Measurements from ENCODE around the gene ABCF1.
A peak's percentile ranks its signal among the peaks of the same experiment; 100 is the strongest.

ABCF1 gene

DNA sequence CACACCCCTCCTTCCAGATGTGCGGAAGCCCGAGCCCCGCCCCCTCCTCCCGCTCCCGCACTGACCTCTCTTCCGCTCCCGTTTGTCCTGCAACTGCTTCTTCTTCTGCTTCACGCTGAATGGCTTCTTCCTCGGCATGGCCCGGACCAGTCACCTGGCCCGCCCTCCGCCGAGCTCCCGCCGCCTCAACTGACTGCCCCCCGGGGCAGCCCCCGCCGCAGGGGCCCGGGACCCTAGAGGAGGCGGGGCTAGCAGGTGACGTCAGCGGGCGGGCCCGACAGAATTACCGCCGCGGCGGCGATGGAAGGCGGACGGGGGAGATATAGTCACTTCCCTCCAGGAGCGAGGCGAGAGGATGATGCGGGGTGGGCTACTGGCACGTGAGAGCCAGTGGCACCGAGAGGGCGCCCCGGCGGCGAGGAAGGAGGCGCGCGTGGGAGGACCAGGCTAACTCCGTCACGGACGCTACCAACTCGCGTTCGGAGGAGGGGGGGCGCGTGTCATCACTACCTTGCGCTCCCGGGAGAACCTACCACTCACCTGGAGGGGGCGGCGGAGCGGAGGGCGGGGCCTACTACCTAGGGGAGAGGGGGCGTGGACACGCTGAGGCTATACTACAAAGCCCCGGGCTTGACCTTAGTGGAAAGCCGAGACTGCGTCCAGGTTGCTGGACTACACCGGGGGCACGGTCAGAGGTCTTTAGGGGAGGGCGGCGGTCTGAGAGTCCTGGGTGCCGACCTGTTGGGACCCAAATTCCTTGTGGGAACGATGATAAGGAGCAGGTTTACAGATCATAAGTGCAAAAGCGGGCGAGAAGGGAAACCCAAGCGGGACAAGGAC lies 15.0 kb upstream of the ABCF1 start, which contains the start of gene GNL1:
GNL1 (minus strand) TSS at position 424 of the 840 bp plus-strand sequence; CDS start at position 138, 286 bp downstream.
- no peaks in the 10 kb centered on the region for H3K27me3 ChIP-seq (ENCODE audit: insufficient read depth, low read depth, severe bottlenecking)
- TF ChIP-seq CTCF (IDR thresholded peaks at IDR 0.05; ENCODE audit: low read depth, low read length), result no peak
- peaks cover 69% of the 10 kb centered on the region for H3K36me3 ChIP-seq
- peak within 1 kb of the TSS; percentile 81 for H3K4me3 ChIP-seq (ENCODE audit: low read depth, low read length)
- DNase-seq, result peak; percentile 99
- peak within 1 kb of the TSS; percentile 93 for H3K27ac ChIP-seq
- no peaks in the 10 kb centered on the region for H3K9me3 ChIP-seq (ENCODE audit: severe bottlenecking)

DNA sequence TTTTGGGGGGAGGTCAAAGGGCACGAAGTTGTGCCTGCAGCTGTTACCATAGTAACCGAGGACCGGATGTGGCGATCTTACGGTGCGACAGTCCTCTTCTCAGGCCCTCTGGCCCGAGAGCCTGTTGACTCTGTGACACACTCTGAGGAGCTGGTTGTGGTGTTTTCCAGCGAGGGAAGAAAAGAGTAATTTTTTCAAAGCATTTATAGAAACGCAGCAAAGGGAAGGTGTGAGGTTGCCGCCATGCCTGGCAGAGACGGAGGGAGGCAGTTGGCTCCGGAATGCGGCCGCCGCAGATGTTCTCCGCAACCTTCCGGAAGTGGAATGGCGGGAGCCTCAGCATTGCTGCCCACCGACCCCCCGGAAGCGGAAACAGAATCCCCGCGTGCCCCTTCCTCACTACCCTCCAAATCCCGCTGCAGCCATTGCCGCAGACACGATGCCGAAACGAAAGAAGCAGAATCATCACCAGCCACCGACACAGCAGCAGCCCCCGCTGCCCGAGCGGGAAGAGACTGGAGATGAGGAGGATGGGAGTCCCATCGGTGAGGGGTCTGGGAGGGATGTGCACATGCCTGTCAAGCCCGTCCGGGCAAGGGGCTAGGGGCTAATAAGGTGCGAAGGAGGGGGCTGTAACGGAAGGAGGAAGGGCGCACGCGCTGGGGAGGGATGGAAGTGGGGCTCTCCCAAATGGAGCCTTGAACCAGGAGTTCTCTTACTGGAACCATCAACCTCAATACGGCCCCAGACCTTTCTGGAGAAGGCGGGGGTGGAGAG lies 14.1 kb upstream of the ABCF1 start, which contains the start of gene PRR3:
PRR3 (plus strand) TSS at position 390 of the 777 bp plus-strand sequence; CDS start at position 440, 50 bp downstream.
- Histone ChIP-seq H3K9me3 (ENCODE audit: severe bottlenecking) (no peaks in the 10 kb centered on the region), H3K4me3 (ENCODE audit: low read depth, low read length) (peak within 1 kb of the TSS; percentile 81), H3K27me3 (ENCODE audit: insufficient read depth, low read depth, severe bottlenecking) (no peaks in the 10 kb centered on the region), H3K36me3 (peaks cover 67% of the 10 kb centered on the region), H3K27ac (peak within 1 kb of the TSS; percentile 93)
- TF ChIP-seq CTCF (IDR thresholded peaks at IDR 0.05; ENCODE audit: low read depth, low read length), result no peak
- DNase-seq, result peak; percentile 97

- Histone ChIP-seq H3K4me3 (ENCODE audit: low read depth, low read length) (peak overlapping the region; percentile 81), H3K27me3 (ENCODE audit: insufficient read depth, low read depth, severe bottlenecking) (no peaks in the 10 kb centered on the region), H3K27ac (peak overlapping the region; percentile 93), H3K36me3 (peaks cover 67% of the 10 kb centered on the region), H3K9me3 (ENCODE audit: severe bottlenecking) (no peaks in the 10 kb centered on the region)
- no peak for DNase-seq
- TF ChIP-seq CTCF (IDR thresholded peaks at IDR 0.05; ENCODE audit: low read depth, low read length), result no peak
Measured at GRCh38 chr6:30557683-30557981, 13.6 kb upstream of the ABCF1 start.

GRCh38 chr6:30560930-30561329 lies 10.3 kb upstream of the ABCF1 start:
- H3K9me3 ChIP-seq (ENCODE audit: severe bottlenecking), result no peaks in the 10 kb centered on the region
- H3K36me3 ChIP-seq, result peaks cover 52% of the 10 kb centered on the region
- DNase-seq, result no peak
- no peak overlapping the region for H3K4me3 ChIP-seq (ENCODE audit: low read depth, low read length)
- no peak for TF ChIP-seq CTCF (IDR thresholded peaks at IDR 0.05; ENCODE audit: low read depth, low read length)
- H3K27ac ChIP-seq, result no peak overlapping the region
- no peaks in the 10 kb centered on the region for H3K27me3 ChIP-seq (ENCODE audit: insufficient read depth, low read depth, severe bottlenecking)

DNA sequence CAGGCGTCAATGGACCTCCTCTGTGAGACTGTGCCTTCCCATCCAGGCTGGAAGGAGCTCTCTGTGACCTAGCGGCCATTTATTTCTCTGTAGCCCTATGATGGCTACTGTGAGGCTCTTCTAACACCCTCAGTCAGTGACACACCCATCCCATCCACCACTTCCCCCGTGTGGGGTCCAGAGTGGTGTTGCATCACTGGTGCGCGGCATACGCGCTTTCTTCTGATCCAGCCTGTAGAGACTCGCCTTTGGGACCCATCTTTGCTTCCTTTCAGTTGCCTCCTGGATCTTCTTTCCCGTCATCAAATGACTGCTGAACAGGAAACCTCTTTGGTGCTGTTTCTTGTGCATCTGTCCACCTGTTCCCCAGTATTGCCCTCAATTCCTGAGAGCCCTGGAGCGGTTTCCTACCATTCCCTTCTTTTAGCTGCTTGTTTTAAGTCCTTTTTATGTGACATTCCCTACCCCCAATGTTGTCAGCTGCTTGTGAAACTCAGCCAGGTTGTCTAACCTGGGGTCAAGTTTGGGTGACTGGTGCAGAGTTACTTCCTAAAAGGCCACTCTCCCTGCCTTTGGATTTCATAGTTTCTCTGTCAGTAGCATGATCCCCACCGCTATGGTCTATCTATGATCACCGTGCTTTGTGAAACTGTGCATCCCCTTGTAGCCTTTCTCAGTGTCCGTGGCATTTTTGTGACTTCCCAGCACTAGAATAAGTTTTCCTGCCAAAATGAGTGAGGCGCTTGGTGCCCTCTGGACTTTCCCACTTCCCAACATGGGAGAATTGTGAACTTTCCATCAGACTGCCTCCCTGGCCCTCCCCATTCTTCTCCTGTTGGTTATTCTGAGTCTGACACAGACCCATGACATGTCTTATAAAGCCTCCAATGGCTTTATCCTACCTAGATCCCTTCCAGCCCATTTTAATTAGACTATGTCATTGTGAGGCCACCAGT lies 8.5 kb upstream of the ABCF1 start:
- Histone ChIP-seq H3K36me3 (peaks cover 48% of the 10 kb centered on the region), H3K27me3 (ENCODE audit: insufficient read depth, low read depth, severe bottlenecking) (no peaks in the 10 kb centered on the region), H3K27ac (no peak overlapping the region), H3K9me3 (ENCODE audit: severe bottlenecking) (no peaks in the 10 kb centered on the region), H3K4me3 (ENCODE audit: low read depth, low read length) (no peak overlapping the region)
- TF ChIP-seq CTCF (IDR thresholded peaks at IDR 0.05; ENCODE audit: low read depth, low read length), result no peak
- DNase-seq, result no peak

All from WERI-Rb-1 (cell line).